Glomerular visceral epithelial cell (primary cell): ENCODE measurements around the gene PLA2G2C.

ENCODE experiments used
- DNase-seq: peaks from one replicate; pipeline ENCODE4 v3.0.0-alpha.2; 2016; ENCODE audit errors: extremely low spot score

Gene PLA2G2C

GRCh38 chr1:20183616-20184271 is 2.6 kb downstream of the PLA2G2C start:
- DNase-seq: no peak

GRCh38 chr1:20183035-20183434 is 3.3 kb downstream of the PLA2G2C start:
- DNase-seq: no peak

- DNase-seq: no peak
Observed at GRCh38 chr1:20182415-20182814, 3.9 kb downstream of the PLA2G2C start.

- no peak for DNase-seq
Observed at GRCh38 chr1:20180844-20181207, 5.5 kb downstream of the PLA2G2C start.

- no peak for DNase-seq
Observed at GRCh38 chr1:20180129-20180843, 6.0 kb downstream of the PLA2G2C start.

GRCh38 chr1:20179371-20180128 is 6.8 kb downstream of the PLA2G2C start:
- no peak for DNase-seq

GRCh38 chr1:20178634-20179370 is 7.5 kb downstream of the PLA2G2C start:
- no peak for DNase-seq

GRCh38 chr1:20174937-20175666 is 11.2 kb downstream of the PLA2G2C start:
- no peak for DNase-seq

- DNase-seq: no peak
Observed at GRCh38 chr1:20172033-20172590, 14.2 kb downstream of the PLA2G2C start.

GRCh38 chr1:20169932-20170331 is 16.4 kb downstream of the PLA2G2C start:
- no peak for DNase-seq

GRCh38 chr1:20168564-20169491 is 17.5 kb downstream of the PLA2G2C start:
- DNase-seq: no peak

- DNase-seq: no peak
Observed at GRCh38 chr1:20167126-20167525, 19.2 kb downstream of the PLA2G2C start.

- DNase-seq: no peak
Observed at GRCh38 chr1:20166051-20166450, 20.3 kb downstream of the PLA2G2C start.

GRCh38 chr1:20165522-20165951 is 20.8 kb downstream of the PLA2G2C start:
- no peak for DNase-seq

GRCh38 chr1:20164694-20165202 is 21.6 kb downstream of the PLA2G2C start:
- DNase-seq: no peak

GRCh38 chr1:20160034-20160433 is 26.3 kb downstream of the PLA2G2C start:
- DNase-seq: no peak

- no peak for DNase-seq
Observed at GRCh38 chr1:20158358-20159070, 27.8 kb downstream of the PLA2G2C start.

- DNase-seq: no peak
Observed at GRCh38 chr1:20154301-20154831, 32.0 kb downstream of the PLA2G2C start.

- no peak for DNase-seq
Observed at GRCh38 chr1:20153000-20153418, 33.3 kb downstream of the PLA2G2C start.
